NCI-H2081 treated with DMSO at 0.1 percent for 48 hours (cell line): ENCODE data around the gene BLTP2.
"Not testable (repeated sequence)": the region's sequence is repeated elsewhere in the genome, so short reads cannot be mapped to it uniquely, and the experiment has no call there.

Experiments used
- DNase-seq: peaks from one replicate; lab custom pipeline; 2025; lab: John Stamatoyannopoulos, UW

BLTP2 gene

GRCh38 chr17:28646039-28646754 is 1.2 kb upstream of the BLTP2 start:
- no peak for DNase-seq

GRCh38 chr17:28645576-28645939 is 600 bp upstream of the BLTP2 start:
- DNase-seq = no peak

DNA sequence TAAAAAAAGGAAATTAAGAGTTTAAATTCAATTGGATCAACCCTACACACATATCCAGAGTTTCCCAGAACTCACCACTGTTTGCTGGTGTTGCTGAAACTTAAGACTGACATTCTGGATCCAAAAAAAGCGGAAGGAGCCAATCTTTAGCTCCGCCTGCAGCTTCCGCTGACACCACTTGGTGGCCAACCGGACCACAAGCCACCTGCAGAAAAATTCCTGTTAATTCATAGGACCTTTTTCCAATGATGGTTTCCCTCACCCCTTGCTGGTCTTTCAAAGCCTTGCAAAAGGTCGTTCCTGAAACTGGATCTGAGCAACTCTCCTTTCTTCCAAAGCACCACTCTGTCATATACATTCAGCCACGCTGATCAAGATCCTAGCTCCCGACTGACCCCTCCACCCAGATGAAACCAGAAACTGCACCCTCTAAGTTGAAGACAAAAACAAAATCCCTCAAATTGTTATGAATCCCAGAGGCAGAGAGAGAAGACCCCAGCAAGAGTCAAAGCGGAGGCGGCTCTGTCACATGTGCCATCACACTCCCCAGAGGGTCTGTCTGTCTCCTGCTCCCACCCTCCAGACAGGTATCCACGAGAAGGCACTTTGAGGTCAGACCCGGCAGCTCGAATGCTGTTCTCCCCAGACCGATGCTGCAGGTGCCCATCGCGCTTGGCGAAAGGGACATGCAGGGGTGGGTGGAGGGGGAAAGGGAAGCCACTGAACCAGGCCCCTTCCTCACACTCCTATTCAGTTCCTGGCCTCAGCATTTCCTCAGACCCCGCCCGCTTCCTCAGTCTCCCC is 773 bp downstream of the BLTP2 start:
- DNase-seq = no peak

DNA sequence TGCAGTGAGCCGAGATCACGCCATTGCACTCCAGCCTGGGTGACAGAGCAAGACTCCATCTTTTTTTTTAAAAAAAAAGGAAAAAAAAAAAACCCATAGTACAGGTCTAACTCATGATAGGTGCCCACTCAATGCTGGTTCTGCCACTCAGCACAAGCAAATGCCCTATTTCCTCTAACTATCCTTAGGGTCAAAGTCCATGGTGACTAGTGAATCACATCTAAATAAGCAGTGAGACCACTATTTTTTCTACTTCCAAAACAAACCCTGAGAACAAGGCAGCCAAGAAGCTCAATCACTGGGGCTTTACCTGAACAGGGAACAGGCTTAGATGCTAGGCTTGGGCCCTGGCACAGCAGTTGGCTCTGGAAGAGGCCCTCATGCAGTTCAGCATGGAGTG is 3.4 kb downstream of the BLTP2 start:
- no peak for DNase-seq

DNA sequence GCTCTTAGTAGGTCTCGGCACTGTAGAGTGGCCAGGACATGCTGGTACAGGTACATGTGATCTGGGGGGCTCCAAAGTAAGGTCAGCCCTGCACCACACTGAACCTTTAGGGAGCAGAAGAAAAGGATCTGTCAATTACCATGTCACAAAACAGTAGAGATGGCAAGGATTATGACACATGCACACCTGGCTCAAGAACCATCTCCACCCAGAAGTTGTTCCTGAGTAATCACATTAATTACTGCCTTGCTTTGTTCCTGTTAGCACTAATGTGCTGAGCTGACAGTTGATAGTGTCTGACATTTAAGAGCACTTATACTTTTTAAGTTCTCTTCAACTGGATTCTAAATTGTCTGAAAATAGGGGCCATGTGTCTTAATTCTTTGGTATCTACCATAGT is 9.5 kb downstream of the BLTP2 start:
- no peak for DNase-seq

DNA sequence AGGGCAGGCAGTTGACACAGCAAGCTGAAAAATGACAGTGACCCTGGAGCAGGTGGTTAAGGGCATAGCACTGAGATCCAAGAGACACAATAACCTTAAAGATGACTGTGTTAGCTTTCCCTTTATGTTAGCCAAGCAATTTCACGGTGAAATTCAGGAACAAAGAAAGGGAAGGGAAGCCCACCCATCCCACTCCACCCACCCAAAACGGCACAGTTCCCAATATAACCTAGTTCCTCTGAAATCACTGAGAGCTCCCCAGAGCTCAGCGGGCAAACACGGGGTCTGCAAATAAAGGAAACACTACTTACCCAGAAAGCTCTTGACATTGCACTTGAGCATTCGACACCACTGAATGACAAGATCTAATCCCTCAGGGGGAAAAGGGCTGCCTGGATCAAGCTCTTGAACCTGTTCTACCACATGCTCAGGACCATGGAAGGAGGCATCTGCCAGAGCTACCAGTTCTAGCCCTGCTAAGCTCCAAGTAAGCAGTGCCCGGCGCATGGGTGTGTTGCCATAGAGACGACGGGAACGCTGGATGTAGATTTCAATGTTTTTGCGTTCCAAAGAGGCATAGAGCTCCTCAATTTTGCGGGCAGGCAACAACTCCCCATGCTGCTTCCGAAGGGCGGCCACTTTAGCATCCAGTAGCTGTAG is 10.6 kb downstream of the BLTP2 start:
- no peak for DNase-seq

GRCh38 chr17:28626818-28627217 is 18.1 kb downstream of the BLTP2 start:
- no peak for DNase-seq

DNA sequence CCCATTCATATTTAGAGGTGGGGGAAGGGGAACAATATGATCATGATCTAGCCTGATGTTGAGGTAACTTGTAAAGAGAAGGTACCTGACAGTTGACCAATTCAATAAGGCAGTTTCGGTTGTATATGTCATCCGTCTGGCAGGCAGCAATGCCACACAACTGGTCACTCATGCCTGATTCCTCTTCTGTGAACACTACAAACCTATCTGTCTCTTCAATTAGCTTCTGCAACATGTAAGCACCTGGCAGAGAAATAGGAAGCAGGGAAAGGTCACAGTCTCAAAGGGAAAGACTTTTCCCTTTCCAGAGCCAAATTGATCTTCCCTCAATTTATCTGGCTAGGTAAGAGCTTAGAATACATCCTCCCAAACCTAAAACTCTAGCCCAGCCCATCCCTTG is 20.8 kb downstream of the BLTP2 start:
- no peak for DNase-seq

DNA sequence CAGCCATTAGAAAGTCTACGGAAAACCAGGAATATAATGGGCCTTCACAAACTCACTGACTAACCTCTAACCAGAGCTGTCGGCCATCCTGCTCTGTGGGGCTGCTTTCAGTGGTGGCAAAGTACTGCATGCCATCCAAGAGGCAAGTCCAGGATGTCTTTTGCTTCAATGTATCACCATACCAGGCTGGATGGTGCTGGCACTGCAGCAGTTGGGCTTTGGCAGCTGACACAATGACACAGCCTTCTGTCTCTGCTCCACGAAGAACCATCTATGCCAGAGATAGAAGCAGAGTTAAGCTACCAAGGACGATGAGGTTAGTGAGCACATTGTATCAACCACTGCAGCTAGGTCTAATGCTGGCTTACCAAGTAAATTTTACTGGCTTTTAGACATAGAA is 21.3 kb downstream of the BLTP2 start:
- DNase-seq = no peak

GRCh38 chr17:28622186-28622585 is 22.8 kb downstream of the BLTP2 start:
- no peak for DNase-seq

DNA sequence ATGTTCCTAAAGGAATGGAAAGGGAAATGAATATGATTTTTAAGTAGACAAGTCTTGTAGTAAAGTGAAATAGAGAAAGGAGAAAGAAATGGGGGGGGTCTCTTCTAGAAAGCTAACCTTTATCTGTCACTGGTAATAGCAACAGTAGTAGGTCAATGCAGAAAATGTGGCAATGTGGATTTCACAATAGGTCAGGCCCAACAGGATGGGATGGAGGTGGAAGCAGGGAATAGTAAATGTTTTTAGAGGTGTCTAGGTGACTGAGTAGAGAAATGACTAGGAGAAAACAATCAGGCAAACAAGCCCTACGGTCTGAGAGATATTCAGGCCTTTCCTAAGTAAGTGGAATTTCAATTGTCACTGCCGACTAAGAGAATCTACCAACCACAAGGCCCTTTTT is 24.9 kb downstream of the BLTP2 start:
- DNase-seq = no peak

GRCh38 chr17:28618464-28618863 is 26.5 kb downstream of the BLTP2 start:
- DNase-seq = no peak

GRCh38 chr17:28616281-28616680 is 28.7 kb downstream of the BLTP2 start:
- no peak for DNase-seq

DNA sequence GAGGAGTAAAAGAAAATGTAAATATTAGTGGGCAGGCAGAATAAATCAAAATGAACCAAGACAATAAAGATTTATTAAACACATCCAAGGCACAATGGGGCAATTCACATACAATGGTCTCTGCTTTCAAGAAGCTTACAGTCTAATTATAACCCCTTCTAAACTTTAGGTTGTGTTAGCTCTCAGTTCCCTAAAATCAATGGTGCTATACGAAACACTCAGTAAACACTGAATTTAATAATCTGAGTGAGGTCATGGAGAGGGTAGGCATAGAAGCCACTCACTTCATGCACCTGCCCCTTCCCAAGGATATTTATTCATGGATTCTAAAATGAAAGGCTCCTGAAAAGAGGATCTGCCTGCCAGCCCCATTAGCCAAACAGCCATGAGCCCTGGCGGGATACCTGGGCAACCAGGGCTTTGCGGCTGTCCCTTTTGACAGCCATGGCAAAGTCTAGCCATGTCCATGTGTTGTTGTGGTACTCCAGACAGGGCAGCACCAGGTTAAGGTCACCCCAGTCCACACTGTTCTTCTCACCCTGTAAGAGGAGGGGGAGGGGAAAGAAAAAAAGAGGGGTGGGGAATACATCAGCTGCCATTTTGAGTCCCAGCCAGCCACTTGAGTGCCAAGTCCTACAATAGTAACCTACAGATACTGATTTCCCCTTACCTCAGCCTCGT is 29.6 kb downstream of the BLTP2 start:
- DNase-seq = no peak

- no peak for DNase-seq
Observed at GRCh38 chr17:28613931-28614381, 31.0 kb downstream of the BLTP2 start, which contains the start of gene RSKR. RSKR (minus strand) TSS chr17:28614185; CDS start chr17:28614161, 24 bp downstream.

DNA sequence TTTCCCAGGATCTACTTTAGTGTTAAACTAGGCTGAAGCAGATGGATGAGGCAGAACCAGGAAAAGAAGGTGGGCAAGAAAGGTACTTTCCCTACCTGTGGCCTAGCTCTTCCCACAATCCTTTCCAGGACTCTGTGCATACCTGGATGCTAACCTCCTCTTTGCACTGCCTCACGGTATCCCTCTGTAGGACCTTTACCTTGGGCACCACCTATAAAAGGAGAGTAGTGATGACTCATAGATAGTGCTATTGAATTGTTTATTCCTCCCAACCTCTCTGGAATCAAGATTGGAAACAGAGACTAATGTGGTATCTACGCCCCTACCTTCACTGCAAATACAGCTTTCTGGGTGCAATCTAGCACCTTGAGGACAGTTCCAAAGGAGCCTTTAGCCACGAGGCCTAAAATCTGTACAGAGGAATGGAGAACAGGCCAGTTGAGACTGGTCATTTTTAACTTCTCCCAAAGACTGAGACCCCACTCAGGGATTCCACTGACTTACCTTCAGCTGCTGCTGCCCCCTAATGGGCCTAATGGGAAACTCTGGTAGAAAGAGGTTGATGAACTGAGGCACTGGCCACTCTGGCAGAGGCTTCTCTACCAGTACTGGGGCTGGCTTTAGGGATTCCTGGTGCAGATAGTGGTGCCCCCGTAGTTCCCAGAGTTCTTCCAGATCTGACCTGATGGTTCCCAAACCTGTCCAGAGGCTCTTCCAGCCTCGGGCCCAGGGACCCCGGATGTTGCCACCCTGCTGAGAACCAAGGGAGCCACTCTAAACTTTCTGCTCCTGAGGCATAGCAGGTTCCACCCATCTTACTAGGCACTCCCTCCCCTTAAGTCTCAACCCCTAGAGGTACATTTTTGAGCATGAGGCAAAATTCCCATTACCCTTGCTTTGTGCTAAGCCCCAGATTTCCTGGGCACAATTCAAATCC is 31.8 kb downstream of the BLTP2 start:
- no peak for DNase-seq

DNA sequence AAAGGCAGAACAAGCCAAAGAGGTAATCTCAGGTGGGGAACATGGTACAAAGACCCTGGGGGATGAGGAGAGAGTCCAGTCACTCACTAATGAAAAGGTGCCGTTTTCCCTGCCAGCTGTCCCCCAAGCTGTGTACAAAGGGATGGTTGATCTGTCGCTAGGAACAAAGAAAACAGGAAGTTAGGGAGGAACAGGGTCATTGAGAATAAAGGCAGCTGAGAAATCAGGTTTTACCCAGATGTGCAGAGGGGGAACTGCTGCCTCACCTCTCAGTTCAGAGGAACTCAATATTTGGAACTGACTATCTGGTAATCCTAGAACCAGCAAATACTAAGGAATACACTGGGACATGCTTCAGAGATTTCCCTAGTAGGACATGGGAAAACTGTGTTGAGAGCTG is 32.4 kb downstream of the BLTP2 start:
- no peak for DNase-seq

DNA sequence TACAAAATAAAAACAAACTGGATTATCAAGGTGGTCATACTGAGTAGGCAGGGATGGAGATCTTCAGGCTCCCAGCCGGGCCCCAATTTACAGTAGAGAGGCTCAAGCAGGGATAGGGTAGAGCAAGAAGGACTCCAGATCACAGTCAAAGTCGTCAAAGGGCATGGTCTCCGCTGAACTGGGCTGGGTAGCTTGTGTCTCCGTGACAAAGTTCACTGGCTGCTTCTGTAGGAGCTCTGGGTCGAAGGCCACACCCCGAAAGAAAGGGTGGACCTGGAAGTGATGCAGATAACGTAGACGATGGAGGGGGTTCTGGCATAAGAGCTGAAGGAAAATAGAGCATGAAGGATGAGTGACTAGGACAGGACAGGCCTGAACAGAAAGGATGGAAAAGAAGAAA is 34.6 kb downstream of the BLTP2 start:
- no peak for DNase-seq

- DNase-seq = not testable (repeated sequence)
Observed at GRCh38 chr17:28604031-28604430, 40.9 kb downstream of the BLTP2 start.

GRCh38 chr17:28599311-28600184 is 45.4 kb downstream of the BLTP2 start:
- DNase-seq = no peak
